ENCODE data around the gene CBFA2T3.

CBFA2T3 gene

DNA sequence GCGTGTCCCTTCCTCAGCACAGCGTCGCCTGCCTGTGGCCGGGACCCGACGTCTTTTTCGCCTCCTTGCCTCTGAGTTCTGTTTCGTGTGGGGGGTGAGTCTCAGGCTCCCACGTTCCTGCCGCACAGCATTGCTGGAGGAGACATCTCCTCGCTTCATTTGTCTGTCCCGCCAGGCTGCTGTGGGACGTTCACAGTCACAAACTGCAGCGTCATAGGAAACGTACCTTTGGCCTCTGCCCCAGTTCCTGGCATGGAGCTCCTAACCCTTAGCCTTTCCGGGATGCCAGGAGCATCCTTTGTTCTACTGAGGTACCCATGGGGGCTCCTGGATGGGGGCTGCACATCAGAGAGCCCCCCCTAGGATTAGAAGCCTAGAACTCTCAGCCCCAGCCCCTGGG lies 18.2 kb upstream of the CBFA2T3 start:
- no peak for DNase-seq

DNA sequence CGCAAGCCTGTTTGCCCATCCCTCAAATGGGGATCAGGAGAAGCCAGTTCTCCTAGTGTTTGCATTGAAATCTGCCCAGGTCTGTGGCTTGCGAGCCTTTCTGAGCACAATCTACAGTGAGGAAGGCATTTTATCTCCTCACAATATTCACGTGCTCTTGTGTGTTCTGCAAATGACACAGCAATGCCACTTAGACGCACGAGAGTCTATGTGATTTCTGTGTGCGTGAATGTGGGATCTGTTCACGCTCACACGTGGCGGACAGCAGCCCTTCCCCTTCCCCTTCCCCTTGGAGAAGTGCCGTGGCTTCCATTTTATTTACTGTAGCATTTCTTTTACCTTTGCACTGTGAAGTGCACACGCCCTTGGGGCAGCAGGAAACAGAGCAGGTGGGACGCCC lies 17.7 kb upstream of the CBFA2T3 start:
- DNase-seq, result no peak

DNA sequence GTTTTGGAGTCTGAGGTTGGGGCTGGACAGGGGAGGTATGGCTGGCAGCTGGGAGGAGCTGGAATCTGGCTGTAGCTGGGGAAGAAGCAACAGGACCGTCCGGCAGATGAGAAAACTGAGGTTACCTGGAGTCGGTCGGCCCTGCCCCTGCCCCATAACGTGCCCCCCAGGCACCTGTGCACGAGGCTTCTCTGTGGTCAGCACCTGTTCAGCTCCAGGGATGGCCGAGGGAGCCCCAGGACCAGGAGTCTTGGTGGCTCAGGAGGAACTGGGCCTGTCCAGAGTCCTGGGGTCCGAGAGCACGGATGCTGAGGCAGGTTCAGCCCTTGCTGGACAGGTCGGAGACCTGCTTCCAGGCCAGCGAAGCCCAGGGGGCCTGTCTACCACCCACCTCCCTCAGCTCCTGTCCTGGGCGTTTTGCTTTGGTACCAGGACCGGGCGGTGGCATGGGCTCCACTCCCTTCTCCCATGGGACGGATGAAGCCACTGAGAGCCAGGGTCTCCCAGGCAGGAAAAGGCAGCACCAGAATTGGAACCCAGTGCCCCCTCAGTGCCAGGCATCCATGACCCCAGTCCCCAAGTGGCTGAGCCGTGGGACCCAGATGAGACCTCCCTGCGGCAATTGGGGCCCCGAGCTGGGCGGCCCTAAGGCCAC lies 17.1 kb upstream of the CBFA2T3 start:
- no peak for DNase-seq

DNA sequence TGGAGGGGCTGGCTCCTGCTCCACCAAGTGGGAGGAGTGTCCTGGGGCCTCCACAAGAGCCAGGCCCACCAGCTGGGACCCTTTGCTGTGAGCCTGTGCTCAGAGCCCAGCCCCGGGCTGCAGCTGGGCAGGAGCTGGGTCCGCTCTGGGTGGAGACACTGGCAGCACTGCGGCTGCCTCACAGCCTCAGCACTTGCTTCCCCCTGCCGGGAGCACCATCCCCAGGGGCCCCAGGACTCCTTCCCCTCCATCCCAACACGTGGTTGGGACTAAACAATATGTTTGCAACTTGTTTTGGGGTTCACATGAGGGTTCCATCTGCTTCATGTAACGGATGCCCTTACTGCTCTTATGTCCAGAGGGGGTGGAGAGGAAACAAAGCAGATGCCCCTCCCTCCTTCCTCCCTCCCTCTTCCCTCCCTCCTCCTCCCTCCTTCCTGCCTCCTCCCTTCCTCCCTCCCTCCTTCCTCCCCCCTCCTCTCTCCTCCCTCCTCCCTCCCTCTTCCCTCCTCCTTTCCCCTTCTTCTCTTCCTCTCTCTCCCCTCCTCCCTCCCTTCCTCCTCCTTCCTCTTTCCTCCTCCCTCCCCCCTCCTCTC lies 16.3 kb upstream of the CBFA2T3 start:
- DNase-seq, result no peak

DNA sequence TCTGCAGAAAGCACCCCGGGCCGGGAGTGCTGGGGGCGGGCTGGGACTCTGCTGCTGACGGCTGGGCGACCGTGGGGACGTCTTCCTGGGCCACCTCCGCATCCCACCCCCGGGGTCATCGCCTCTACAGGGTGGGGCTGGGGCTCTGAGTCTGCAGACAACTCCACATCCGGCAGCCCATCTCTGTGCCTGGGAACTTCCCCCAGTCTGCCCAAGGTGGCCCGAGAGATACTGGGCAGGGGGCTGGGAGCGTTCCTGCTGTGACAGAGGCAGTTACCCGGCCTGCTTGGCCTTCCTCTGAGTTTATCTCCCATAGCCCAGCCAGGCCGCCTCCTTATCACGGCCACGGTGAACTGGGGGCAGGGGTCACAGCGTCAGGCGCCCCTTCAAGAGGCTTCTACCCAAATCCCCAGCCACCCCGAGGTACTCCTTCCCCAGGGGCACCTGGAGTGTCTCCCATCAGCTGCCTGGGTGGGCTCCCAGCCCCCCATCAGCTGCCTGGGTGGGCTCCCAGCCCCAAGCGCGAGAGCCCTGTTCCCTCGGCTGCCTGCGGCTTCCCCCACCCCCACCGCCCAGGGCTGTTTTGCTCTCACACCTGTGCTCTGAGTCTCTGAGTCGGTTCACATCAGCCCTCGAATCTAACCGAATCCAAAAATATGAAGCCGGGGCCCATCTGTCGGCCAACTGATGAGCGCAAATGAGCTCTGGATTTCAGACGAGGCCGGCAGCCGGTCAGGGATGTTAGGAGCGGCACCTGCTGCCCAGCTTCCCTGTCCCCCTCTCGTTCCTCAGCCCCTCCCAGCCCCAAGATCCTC lies 15.6 kb upstream of the CBFA2T3 start:
- DNase-seq, result peak; percentile 100

DNA sequence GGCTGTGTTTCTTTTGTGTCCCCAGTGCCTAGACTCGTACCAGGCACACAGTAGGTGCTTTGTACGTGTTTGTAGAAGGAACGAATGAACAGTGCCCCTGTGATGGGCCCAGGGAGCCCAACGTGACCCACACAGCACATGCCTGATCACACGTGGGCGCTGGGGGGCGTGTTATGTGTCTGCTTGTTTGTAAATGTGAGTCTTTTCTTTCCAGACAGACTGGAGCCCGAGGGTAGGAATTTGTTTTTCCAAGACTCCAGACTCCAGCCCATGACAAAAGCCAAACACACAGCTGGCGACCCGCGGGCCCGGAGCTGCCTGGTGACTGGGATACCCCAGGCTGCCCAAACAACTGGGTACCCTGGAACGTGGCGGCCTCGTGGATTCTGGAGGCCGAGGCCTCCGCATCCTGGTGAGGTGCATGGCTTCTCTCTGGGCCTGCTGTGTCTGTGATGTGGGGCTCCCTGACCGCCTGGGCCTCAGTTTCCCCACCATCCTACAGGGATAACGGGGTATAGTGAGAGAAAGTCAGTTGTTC lies 14.9 kb upstream of the CBFA2T3 start:
- no peak for DNase-seq

DNA sequence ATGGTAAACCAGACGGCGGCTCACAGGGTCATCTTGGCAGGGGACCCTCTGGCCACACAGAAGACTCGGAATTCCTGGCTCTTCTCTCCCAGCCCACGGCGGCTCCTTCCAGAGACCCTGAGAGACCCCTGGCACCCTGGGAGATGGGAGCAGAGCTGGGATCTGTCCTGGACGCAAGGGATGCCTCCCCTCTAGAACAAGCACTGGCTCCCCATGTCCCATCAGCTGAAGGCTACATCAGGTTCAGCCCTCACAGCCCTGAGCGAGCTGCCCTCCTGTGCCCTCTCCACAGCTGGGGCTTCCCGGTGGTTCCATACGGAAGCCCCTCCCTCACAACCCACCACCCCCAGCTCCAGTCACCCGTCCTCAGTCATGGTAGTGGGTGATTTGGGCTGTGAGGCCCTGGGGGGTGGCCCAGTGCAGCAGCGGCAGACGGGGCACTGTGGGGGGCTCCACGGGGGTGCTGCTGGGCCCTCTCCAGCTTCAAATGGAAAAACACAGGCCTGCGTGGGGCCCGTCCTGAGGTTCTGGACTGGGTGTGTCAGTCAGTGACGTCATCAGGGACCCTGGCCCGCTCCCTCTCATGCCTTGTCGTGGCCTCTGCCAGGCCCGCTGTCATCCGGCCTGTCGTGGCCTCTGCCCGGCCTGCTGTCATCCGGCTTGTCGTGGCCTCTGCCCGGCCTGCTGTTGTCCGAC lies 13.0 kb upstream of the CBFA2T3 start:
- DNase-seq, result no peak

DNA sequence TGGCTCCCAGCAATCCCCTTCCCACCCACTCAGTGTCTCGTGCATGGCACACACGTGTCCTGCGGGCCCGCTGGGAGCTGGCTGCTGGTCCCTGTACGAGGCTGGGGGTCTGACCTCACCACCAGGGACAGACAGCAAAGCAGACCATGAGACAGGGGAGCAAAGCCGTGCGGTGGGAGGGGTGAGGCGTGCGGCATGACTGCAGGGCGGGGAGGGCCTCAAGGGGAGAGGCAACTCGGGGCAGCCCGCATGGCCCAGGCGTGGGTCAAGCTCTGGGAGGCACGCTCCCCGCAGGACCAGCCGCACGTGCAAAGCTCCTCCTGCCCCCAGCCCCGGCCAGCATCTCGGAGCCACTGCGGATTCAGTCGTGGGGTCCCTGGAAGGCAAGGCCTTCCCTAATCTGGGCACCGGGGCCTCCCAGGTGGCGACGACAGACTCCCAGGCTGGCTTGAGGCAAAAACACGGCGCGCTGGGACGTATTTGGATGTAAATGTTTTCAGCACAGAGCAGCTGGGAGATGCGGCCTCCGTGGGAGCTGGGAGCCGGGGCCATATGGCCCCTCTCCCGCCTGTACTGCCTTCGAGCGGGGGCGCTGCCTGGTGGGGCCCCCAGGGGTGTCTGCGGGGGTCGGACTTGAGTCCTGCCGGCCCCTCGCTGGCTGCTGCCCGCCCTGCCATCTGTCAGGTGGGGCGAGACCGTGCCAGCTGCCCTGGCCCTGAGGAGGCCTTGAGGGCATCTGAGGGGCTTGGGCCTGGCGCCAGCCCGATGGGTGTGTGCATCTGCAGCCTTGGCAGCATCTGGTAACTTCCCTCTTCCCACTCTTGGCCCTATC lies 12.2 kb upstream of the CBFA2T3 start:
- peak; percentile 99 to 100 for DNase-seq

DNA sequence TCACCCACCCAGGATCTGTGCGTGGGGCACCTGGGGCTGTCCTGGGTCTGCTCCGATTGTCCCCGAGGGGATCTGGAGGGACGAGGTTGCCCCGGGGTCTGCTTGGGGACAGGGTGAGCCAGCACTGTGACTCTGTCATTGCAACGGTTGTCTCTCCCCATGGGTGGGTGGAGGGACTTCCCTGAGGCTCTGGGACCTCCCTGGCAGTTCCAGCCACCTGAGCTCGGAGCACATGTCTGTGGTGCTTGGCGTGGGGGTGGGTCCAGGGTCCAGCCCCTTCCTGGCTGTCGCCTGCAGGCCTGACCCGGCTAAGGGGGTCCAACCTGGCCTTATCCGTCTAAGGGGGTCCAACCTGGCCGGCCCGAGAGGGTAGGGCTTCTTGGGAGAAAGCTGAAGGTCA lies 8.5 kb upstream of the CBFA2T3 start:
- no peak for DNase-seq

DNA sequence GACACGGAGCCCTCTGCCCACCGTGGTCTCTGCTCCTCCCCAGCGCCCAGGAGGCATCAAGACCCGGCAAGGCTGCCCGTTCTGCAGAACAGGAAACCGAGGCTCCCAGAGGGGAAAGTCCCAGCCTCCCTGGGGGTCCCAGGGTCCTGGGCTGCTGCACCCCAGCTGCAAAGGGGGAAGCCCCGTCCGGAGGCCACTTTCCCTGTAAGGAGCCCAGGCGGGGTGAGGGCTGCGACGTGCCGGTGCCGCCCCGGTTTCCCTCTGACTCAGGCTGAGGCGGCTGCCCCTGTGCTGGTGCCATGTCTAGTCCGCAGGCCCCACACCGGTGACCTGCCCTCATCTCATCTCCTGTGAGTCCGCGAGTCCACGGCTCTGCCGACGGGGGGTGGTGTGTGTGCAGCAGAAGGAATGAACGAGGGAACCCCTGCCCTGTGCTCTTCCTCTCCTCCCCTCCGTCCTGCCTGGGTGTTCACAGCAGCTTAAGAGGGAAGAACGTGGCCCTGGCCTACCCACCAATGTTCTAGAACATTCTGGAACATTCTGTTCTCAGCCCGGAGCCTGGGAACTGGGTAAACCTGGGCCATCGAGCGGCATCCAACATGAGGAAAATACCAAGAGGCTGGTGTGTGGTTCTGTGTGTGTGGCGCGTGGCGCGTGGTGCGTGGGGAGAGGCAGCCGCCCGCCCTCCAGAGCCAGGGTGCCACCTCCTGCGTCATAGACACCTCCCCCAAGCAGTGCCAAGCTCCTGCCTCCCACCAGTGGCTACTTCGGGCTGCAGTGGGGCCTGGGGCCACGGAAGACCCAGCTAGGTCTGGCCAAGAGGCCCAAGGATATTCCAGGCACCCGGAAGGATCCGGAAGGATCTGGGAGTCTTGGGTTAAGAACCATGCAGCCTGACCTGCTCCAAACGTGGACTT lies 7.0 kb upstream of the CBFA2T3 start:
- DNase-seq, result no peak

DNA sequence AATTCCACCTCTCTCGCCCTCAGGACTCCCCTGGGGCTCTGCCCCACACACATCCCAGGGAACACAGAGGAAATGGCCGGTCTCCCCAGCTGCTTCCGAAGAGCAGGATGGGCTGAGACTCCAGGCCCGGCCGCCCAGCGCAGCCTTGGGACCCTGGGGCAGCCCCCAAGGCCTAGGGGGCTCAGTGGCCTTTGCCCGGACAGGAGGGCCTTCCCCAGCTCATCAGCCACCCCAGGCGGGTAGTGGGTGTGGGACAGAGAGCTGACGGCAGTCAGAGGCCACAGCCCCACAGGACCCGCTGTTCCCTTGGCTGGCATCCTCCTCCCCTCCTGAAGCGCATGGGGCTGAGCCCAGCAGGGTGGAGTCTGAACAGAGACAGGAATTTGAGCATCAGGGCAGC lies 6.2 kb upstream of the CBFA2T3 start:
- DNase-seq, result no peak

DNA sequence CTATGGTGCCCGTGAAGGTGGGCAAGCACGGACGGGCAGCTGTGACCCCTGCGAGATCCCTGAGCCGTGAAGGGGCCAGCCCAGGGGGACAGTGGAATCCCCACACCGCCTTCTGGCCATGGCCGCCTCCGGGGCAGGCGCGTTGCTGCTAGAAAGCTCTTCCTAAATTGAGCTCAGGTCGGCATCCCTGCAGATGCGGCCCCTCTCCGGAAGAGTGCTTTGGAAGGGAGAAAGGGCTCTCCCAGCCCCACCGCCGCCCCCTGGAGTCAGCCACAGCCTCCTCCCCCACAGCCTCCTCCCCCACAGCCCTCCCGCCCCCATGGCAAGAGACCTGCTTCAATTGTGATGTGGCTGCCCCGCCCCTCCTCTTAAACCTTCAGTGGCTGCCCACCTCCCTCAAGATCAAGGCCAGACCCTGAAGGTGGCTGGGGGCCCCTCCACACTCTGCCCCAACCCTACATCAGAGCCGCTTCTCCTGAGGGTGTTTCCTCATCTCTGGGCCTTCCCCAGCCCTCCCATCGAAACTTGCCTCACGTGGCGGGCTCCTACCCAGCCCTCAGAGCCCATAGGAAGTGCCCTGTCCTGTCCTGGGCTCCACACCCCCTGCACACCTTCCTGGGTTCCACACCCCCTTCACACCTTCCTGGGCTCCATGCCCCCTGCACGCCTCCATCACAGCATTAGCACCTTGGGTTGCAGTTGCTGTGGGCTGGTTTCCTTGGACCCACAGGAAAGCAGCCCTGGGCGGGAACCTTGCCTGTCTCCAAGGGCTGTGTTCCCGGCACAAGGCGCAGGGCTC lies 5.5 kb upstream of the CBFA2T3 start:
- DNase-seq, result no peak

DNA sequence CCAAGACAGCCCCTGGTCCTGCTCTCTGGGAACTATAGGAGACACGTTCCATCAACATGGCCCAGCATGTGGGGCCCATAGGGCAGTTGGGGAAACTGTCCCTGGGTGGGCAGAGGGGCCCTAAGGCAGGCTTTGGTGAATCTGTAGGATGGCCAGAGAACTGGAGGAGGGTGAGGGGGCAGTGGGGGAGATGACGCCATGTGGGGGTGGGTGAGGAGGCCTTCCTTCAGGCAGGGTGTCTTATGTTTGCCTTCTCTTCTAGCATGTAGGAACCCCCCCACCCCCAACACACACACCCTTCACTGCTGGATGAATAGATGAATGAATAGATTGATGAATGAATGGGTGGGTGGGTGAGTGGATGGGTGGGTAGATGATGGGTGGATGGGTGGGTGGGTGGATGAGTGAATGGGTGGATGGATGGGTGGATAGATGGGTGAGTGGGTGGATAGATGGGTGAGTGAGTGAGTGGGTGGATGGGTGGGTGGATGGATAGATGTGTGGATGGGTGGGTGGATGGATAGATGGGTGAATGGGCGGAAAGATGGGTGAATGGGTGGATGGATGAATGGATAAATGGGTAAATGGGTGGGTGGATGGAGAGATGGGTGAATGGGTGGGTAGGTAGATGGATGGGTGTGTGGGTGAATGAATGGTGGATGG lies 2.5 kb upstream of the CBFA2T3 start:
- no peak for DNase-seq

DNA sequence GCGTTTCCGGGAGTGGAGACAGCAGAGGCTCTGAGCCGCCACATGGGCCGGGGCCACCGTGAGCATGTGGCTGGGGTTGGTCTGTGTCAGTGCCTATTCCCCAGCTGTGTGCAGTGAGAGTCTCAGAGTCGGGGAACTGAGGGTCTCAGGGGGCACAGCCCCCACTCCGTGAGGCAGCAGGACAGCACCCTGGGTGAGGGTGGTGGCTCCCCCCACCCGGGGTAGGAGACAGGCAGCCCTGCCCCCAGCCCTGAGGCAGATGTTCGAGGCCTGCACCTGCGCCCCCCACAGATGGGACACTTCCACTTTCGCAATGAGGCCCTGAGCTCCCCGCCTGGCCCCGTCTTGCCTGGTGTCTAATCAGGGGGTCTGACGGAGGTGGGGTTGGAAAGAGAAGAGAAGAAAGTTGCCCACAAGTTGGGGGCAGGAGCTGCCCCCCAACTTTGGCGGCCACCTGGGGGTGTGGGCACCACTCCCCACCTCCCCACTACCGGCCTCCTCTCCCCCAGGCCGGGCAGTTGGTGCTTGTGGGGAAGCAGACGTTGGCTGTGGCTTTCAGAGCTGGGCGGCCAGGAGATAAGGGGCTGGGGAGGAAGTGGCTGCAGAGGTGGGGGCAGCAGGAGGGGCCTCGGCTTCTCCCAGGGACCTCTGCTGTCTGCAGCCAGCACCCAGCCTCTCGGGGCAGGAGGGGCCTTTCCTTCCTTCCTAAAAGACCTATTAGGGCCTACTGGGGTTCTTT lies 1.8 kb upstream of the CBFA2T3 start:
- peak in 1 of 2 experiments; percentile 45 for DNase-seq

DNA sequence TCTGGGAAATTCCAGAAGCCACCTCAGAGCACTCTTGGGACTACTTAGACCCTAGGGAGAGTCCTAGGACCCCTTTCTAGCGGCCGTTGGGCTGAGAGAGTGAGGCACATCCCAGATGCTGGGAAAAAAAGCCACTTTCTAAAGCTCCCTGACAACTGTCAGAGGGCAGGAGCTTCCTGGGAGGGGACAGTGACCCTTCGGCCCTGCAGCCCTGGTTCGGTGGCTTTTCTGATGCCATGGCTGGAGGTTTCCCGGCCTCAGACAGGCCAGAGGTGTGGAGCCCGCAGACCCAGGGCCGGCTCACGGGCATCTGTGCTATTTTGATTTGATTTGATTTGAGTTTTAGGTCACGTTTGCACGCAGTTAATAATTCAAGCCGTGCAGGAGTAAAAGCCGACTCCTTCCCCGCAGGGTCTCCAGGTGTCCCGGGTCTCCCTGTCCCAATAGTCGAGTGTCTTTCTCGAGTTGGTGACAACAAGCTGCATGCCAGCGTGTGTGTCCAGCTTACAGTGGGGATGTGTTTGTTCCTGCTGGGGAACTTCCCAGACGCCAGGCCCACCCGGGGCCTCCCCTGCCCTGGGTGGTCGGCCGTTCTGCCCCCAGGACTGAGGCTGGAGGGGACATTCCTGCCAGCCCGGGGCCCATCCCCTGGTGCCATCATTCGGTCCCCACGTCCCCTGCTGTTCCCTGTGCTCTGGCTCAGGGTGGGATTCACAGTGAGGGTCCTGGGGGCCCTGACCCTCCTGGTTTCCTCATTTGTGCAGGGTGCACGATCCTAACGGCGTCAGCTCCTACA lies 1.0 kb upstream of the CBFA2T3 start:
- DNase-seq, result no peak

DNA sequence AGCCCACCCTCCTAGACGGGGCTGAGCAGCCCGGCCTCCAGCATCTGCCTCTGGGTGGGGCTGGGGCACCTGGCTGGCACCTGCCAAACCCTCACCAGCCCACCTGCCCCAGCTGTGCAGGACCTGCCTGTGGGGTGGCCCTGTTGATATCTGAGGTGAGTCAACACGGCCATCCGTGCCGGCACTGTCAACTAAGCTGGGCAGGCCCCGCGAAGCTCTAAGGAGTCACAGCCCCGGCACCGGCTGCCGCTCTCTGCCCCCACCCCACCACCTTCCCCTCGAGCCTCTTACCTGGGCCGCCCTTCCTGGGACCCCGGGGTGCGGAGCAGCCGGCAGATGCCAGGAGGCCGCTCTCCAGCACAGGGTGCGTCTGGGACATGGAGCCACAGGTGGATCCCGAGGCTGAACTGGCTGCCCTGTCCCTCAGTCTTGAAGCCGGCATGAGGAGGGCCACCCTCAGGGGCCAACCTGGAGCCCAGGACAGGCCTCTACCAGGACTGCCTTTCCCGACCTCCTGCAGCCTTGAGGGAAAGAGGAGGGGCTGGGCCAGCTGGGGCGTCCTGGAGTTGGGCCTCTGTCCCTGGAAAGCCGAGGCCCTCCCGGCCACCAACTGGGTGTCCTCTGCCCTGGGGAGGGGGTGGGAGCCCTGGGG lies 515 bp downstream of the CBFA2T3 start:
- no peak for DNase-seq

DNA sequence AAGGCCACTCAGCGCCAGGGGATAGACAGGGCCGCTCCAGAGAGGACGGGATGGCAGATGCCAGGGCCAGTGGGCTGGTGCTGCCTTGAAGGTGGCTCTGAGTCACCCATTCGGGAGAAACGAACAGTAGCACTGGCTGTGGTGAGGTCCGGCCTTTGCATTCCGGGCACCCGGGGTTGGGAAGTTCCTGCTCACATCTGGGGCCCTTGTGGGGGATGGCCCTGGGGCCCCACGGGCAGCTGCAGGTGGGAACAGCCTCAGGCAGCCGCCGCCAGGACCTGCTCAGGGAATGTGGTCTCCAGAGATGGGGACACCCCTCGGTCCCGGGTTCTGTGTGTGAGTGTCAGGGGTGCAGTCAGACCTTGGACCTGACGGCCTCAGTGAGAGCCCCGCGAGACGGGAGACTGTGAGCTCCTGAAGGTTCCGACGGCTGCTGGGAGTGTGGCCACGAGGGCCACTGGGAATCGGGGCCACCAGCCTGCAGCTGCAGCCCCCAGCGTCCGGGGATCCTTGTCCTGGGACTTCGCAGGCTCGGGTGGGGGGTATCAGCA lies 1.4 kb downstream of the CBFA2T3 start:
- DNase-seq, result no peak

DNA sequence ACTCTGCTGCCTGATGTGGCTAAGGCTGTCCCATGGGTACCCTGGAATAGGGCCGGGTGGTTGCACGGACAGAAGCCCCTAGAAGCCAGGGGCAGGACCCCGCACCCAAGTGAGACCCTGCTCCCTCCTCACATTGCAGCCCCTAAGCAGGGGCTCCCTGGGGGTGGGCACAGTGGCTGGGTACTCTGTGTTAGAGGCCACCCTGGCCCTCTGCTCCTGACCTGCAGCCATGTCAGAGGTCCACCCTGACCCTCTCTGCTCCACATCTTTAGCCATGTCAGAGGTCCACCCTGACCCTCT lies 2.1 kb downstream of the CBFA2T3 start:
- DNase-seq, result no peak

Data from NCI-H524 (cell line).